Activated naive CD8-positive, alpha-beta T cell (primary cell): ENCODE data around the gene AKR7A3.
"Not testable (repeated sequence)": the region's sequence is repeated elsewhere in the genome, so short reads cannot be mapped to it uniquely, and the experiment has no call there.

Source experiments
- H3K27ac Mint-ChIP-seq: one replicate; pipeline ENCODE4 v1.8.0; 2021; ENCODE audit warnings: mixed read lengths
- H3K27me3 Mint-ChIP-seq: one replicate; pipeline ENCODE4 v1.8.0; 2021; ENCODE audit warnings: mixed read lengths
- H3K36me3 Mint-ChIP-seq: one replicate; pipeline ENCODE4 v1.8.0; 2021; ENCODE audit warnings: mixed read lengths
- H3K4me1 Mint-ChIP-seq: one replicate; pipeline ENCODE4 v1.8.0; 2021; ENCODE audit warnings: low read depth, mixed read lengths
- H3K4me3 Mint-ChIP-seq: one replicate; pipeline ENCODE4 v1.8.0; 2021; ENCODE audit warnings: mild to moderate bottlenecking, mixed read lengths
- H3K9me3 Mint-ChIP-seq: one replicate; pipeline ENCODE4 v1.8.0; 2021; ENCODE audit warnings: low read depth, mixed read lengths

AKR7A3 gene

GRCh38 chr1:19258353-19258752 is 30.2 kb downstream of the AKR7A3 start:
- Mint-ChIP-seq H3K4me1 (peaks cover 21% of the 10 kb centered on the region), H3K4me3 (no peak overlapping the region), H3K9me3 (no peaks in the 10 kb centered on the region), H3K27ac (peak overlapping the region; percentile 22), H3K27me3 (no peaks in the 10 kb centered on the region), H3K36me3 (peaks cover 2% of the 10 kb centered on the region)

- peak overlapping the region; percentile 66 for H3K27ac Mint-ChIP-seq
- H3K9me3 Mint-ChIP-seq = no peaks in the 10 kb centered on the region
- no peaks in the 10 kb centered on the region for H3K27me3 Mint-ChIP-seq
- H3K4me3 Mint-ChIP-seq = no peak overlapping the region
- peaks cover 2% of the 10 kb centered on the region for H3K36me3 Mint-ChIP-seq
- H3K4me1 Mint-ChIP-seq = peaks cover 27% of the 10 kb centered on the region
Measured at GRCh38 chr1:19257178-19257914, 31.2 kb downstream of the AKR7A3 start.

GRCh38 chr1:19256301-19256700 is 32.3 kb downstream of the AKR7A3 start:
- peaks cover 27% of the 10 kb centered on the region for H3K4me1 Mint-ChIP-seq
- not testable (repeated sequence) for H3K4me3 Mint-ChIP-seq, H3K36me3 Mint-ChIP-seq, H3K27ac Mint-ChIP-seq, H3K9me3 Mint-ChIP-seq, H3K27me3 Mint-ChIP-seq

- no peaks in the 10 kb centered on the region for H3K9me3 Mint-ChIP-seq
- peak overlapping the region; percentile 46 for H3K27ac Mint-ChIP-seq
- peaks cover 2% of the 10 kb centered on the region for H3K36me3 Mint-ChIP-seq
Measured at GRCh38 chr1:19255288-19255687, 33.3 kb downstream of the AKR7A3 start.

GRCh38 chr1:19254416-19254815 is 34.2 kb downstream of the AKR7A3 start:
- peaks cover 40% of the 10 kb centered on the region for H3K4me1 Mint-ChIP-seq
- no peaks in the 10 kb centered on the region for H3K27me3 Mint-ChIP-seq
- H3K9me3 Mint-ChIP-seq = no peaks in the 10 kb centered on the region
- peak overlapping the region; percentile 99 for H3K4me3 Mint-ChIP-seq
- peak overlapping the region; percentile 46 for H3K27ac Mint-ChIP-seq
- peaks cover 2% of the 10 kb centered on the region for H3K36me3 Mint-ChIP-seq

More at GRCh38 chr1:19255288-19255687, 33.3 kb downstream of the AKR7A3 start:
- Mint-ChIP-seq H3K27me3 (no peaks in the 10 kb centered on the region), H3K4me3 (no peak overlapping the region), H3K4me1 (peaks cover 32% of the 10 kb centered on the region)

GRCh38 chr1:19251305-19252196 is 37.0 kb downstream of the AKR7A3 start, which contains the start of the genes EMC1 and MRTO4:
TSS of gene EMC1 (minus strand) at chr1:19251524. CDS start at chr1:19251509, 15 bp downstream.
TSS of gene MRTO4 (plus strand) at chr1:19251805. CDS start at chr1:19251836, 31 bp downstream.
- H3K9me3 Mint-ChIP-seq = no peaks in the 10 kb centered on the region
- peak within 1 kb of the TSS; percentile 99 for H3K4me3 Mint-ChIP-seq
- no peaks in the 10 kb centered on the region for H3K27me3 Mint-ChIP-seq
- peaks cover 35% of the 10 kb centered on the region for H3K4me1 Mint-ChIP-seq
- peak within 1 kb of the TSS; percentile 100 for H3K27ac Mint-ChIP-seq
- H3K36me3 Mint-ChIP-seq = no peaks in the 10 kb centered on the region

GRCh38 chr1:19250629-19251304 is 37.8 kb downstream of the AKR7A3 start:
- H3K4me3 Mint-ChIP-seq = peak overlapping the region; percentile 99
- no peaks in the 10 kb centered on the region for H3K27me3 Mint-ChIP-seq

GRCh38 chr1:19240673-19241538 is 47.7 kb downstream of the AKR7A3 start:
- H3K4me1 Mint-ChIP-seq = no peaks in the 10 kb centered on the region
- H3K27ac Mint-ChIP-seq = no peak overlapping the region
- H3K27me3 Mint-ChIP-seq = no peaks in the 10 kb centered on the region
- H3K9me3 Mint-ChIP-seq = no peaks in the 10 kb centered on the region
- no peak overlapping the region for H3K4me3 Mint-ChIP-seq
- peaks cover 6% of the 10 kb centered on the region for H3K36me3 Mint-ChIP-seq

More at GRCh38 chr1:19250629-19251304, 37.8 kb downstream of the AKR7A3 start:
- Mint-ChIP-seq H3K27ac (peak overlapping the region; percentile 100), H3K36me3 (no peaks in the 10 kb centered on the region), H3K9me3 (no peaks in the 10 kb centered on the region), H3K4me1 (peaks cover 35% of the 10 kb centered on the region)

GRCh38 chr1:19239876-19240275 is 48.7 kb downstream of the AKR7A3 start:
- H3K27ac Mint-ChIP-seq = no peak overlapping the region
- no peaks in the 10 kb centered on the region for H3K27me3 Mint-ChIP-seq
- H3K9me3 Mint-ChIP-seq = no peaks in the 10 kb centered on the region
- no peak overlapping the region for H3K4me3 Mint-ChIP-seq
- H3K4me1 Mint-ChIP-seq = no peaks in the 10 kb centered on the region
- H3K36me3 Mint-ChIP-seq = peaks cover 6% of the 10 kb centered on the region

- no peak overlapping the region for H3K27ac Mint-ChIP-seq
- no peak overlapping the region for H3K4me3 Mint-ChIP-seq
- no peaks in the 10 kb centered on the region for H3K4me1 Mint-ChIP-seq
- no peaks in the 10 kb centered on the region for H3K36me3 Mint-ChIP-seq
- no peaks in the 10 kb centered on the region for H3K9me3 Mint-ChIP-seq
- H3K27me3 Mint-ChIP-seq = no peaks in the 10 kb centered on the region
Measured at GRCh38 chr1:19234224-19234623, 54.3 kb downstream of the AKR7A3 start.
